ENCODE data around the gene TELO2.

Gene TELO2

GRCh38 chr16:1512774-1513173 lies 19.6 kb downstream of the TELO2 start:
- Histone ChIP-seq H3K9me3 (ENCODE audit: control insufficient read depth, insufficient read depth, low read length) (no peaks in the 10 kb centered on the region), H3K4me2 (ENCODE audit: low read length) (no peak overlapping the region), H3K9me2 (replicated peaks; ENCODE audit: control insufficient read depth, low read length) (no peaks in the 10 kb centered on the region), H3F3A (ENCODE audit: control insufficient read depth, insufficient read depth) (no peaks in the 10 kb centered on the region), H3K36me3 (ENCODE audit: control insufficient read depth, low read length) (peaks cover 7% of the 10 kb centered on the region; the same call in 1 of the 2 replicates), H3K79me2 (ENCODE audit: control insufficient read depth, low read length) (no peaks in the 10 kb centered on the region), H3K4me1 (ENCODE audit: control insufficient read depth, low read length) (no peaks in the 10 kb centered on the region), H3K4me3 (ENCODE audit: low read length) (no peak overlapping the region), H4K20me1 (ENCODE audit: control insufficient read depth, insufficient read depth, low read depth, low read length) (no peaks in the 10 kb centered on the region), H3K27me3 (ENCODE audit: control insufficient read depth, low read length) (no peaks in the 10 kb centered on the region), H3K27ac (ENCODE audit: low read depth, low read length) (no peak overlapping the region)
- TF ChIP-seq EZH2phosphoT487 (IDR thresholded peaks at IDR 0.05; ENCODE audit: borderline replicate concordance, low read length): no peak
- no peak for TF ChIP-seq CTCF (IDR thresholded peaks at IDR 0.05; ENCODE audit: low read depth, low read length, poor library complexity, severe bottlenecking)

GRCh38 chr16:1514507-1514906 lies 21.3 kb downstream of the TELO2 start:
- TF ChIP-seq CTCF (IDR thresholded peaks at IDR 0.05; ENCODE audit: low read depth, low read length, poor library complexity, severe bottlenecking): no peak
- no peak for TF ChIP-seq EZH2phosphoT487 (IDR thresholded peaks at IDR 0.05; ENCODE audit: borderline replicate concordance, low read length)
- Histone ChIP-seq H3K27me3 (ENCODE audit: control insufficient read depth, low read length) (no peaks in the 10 kb centered on the region), H3K9me3 (ENCODE audit: control insufficient read depth, insufficient read depth, low read length) (no peaks in the 10 kb centered on the region), H3K4me2 (ENCODE audit: low read length) (no peak overlapping the region), H3K27ac (ENCODE audit: low read depth, low read length) (no peak overlapping the region), H3K4me3 (ENCODE audit: low read length) (no peak overlapping the region), H3K9me2 (replicated peaks; ENCODE audit: control insufficient read depth, low read length) (no peaks in the 10 kb centered on the region), H3K36me3 (ENCODE audit: control insufficient read depth, low read length) (peaks cover 4% of the 10 kb centered on the region; the same call in 1 of the 2 replicates), H3F3A (ENCODE audit: control insufficient read depth, insufficient read depth) (no peaks in the 10 kb centered on the region), H3K4me1 (ENCODE audit: control insufficient read depth, low read length) (no peaks in the 10 kb centered on the region), H3K79me2 (ENCODE audit: control insufficient read depth, low read length) (no peaks in the 10 kb centered on the region), H4K20me1 (ENCODE audit: control insufficient read depth, insufficient read depth, low read depth, low read length) (no peaks in the 10 kb centered on the region)

- no peaks in the 10 kb centered on the region for H3K9me3 ChIP-seq (ENCODE audit: control insufficient read depth, insufficient read depth, low read length)
These were observed 25.5 kb downstream of the TELO2 start for GRCh38 chr16:1518626-1519135.

More at GRCh38 chr16:1518626-1519135, 25.5 kb downstream of the TELO2 start:
- no peaks in the 10 kb centered on the region for H3K27me3 ChIP-seq (ENCODE audit: control insufficient read depth, low read length)
- no peaks in the 10 kb centered on the region for H3K79me2 ChIP-seq (ENCODE audit: control insufficient read depth, low read length)
- TF ChIP-seq EZH2phosphoT487 (IDR thresholded peaks at IDR 0.05; ENCODE audit: borderline replicate concordance, low read length) (no peak), CTCF (IDR thresholded peaks at IDR 0.05; ENCODE audit: low read depth, low read length, poor library complexity, severe bottlenecking) (no peak)
- H3K27ac ChIP-seq (ENCODE audit: low read depth, low read length): no peak overlapping the region
- H3K9me2 ChIP-seq (replicated peaks; ENCODE audit: control insufficient read depth, low read length): no peaks in the 10 kb centered on the region
- no peaks in the 10 kb centered on the region for H3K4me1 ChIP-seq (ENCODE audit: control insufficient read depth, low read length)
- H3K4me3 ChIP-seq (ENCODE audit: low read length): no peak overlapping the region
- H4K20me1 ChIP-seq (ENCODE audit: control insufficient read depth, insufficient read depth, low read depth, low read length): no peaks in the 10 kb centered on the region
- H3F3A ChIP-seq (ENCODE audit: control insufficient read depth, insufficient read depth): no peaks in the 10 kb centered on the region
- H3K36me3 ChIP-seq (ENCODE audit: control insufficient read depth, low read length): no peaks in the 10 kb centered on the region
- no peak overlapping the region for H3K4me2 ChIP-seq (ENCODE audit: low read length)
